Activated T-helper 2 cell treated with anti-CD3 and anti-CD28 coated beads, Interferon-gamma antibody, Interleukin-2, Interleukin-4, amounts not matched to agents 10 μg/mL and 5 μg/mL and 100 μg/mL, durations not matched to agents 14 hours and 24 hours and 36 hours (primary cell): Measurements from ENCODE around the gene SPEM2. TPM values are rescaled to one million over a fixed set of nuclear protein-coding genes. Genes with fewer than 3 reads are reported as not detected.
"Not testable (repeated sequence)": the region's sequence is repeated elsewhere in the genome, so short reads cannot be mapped to it uniquely, and the experiment has no call there.

Source experiments
- DNase-seq: peaks from one replicate; pipeline ENCODE4 v3.0.0; 2021; ENCODE audit warnings: low spot score
- H3K27ac Mint-ChIP-seq: one replicate; pipeline ENCODE4 v1.8.0; 2021; ENCODE audit warnings: mixed read lengths
- H3K27me3 Mint-ChIP-seq: one replicate; pipeline ENCODE4 v1.8.0; 2021; ENCODE audit warnings: low read depth, mixed read lengths
- H3K36me3 Mint-ChIP-seq: one replicate; pipeline ENCODE4 v1.8.0; 2021; ENCODE audit warnings: low read depth, mixed read lengths
- H3K4me1 Mint-ChIP-seq: one replicate; pipeline ENCODE4 v1.8.0; 2021; ENCODE audit warnings: low read depth, mixed read lengths
- H3K4me3 Mint-ChIP-seq: one replicate; pipeline ENCODE4 v1.8.0; 2021; ENCODE audit warnings: low read depth, mild to moderate bottlenecking, moderate library complexity, mixed read lengths
- H3K9me3 Mint-ChIP-seq: one replicate; pipeline ENCODE4 v1.8.0; 2021; ENCODE audit warnings: mixed read lengths
- intact Hi-C: fragments of 100-400 bp; cut with micrococcal nuclease; formaldehyde crosslinking; loops from one replicate; pipeline ENCODE4 v1.15.1; 2023
- total RNA-seq: library from RNA; stranded (reverse); gene quantifications from 2 replicates; pipeline ENCODE4 v1.2.3, GENCODE V29; 2022

The SPEM2 gene
- total RNA-seq, 1 donor from 2014 or later = not detected

DNA sequence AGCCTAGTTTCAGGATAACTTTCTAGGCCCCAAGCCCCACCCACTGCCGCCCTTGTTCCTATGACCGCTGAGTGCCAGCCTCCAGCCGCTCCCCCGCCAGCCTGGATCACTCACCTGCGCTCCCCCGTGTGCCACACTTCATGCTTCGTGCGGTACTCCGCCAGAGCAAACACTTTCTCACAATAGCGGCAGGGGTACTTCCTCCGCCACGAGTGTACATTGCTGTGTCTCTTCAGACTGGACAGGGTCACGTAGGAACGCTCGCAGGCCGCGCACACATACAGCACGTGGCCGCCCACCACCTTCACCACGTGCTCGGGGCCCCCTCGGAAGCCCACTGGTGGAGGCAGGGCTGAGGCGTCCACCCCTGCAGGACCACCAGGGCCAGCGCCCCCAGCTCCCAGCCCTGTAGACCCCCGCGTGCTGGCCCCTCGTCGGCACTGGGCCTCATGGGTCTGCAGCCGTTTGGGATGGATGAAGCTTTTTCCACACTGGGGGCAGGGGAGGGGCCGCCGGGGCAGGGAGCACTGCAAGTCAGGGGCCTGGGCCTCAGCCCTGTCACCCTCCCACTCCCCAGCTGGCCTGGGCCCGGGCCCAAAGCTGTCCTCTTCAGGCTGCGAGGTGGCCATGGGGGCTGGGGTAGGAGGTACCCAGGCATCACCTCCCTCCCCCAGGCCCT lies 40.3 kb downstream of the SPEM2 start:
- DNase-seq = no peak
- intact Hi-C loops = no loop called here
- Mint-ChIP-seq H3K27ac (no peak overlapping the region), H3K27me3 (no peaks in the 10 kb centered on the region), H3K4me1 (no peaks in the 10 kb centered on the region), H3K9me3 (no peaks in the 10 kb centered on the region), H3K4me3 (no peak overlapping the region), H3K36me3 (peaks cover 18% of the 10 kb centered on the region)

GRCh38 chr17:7466318-7466638 lies 40.9 kb downstream of the SPEM2 start:
- Mint-ChIP-seq H3K36me3 (peaks cover 15% of the 10 kb centered on the region), H3K4me3 (no peak overlapping the region), H3K27ac (no peak overlapping the region), H3K9me3 (no peaks in the 10 kb centered on the region), H3K4me1 (no peaks in the 10 kb centered on the region), H3K27me3 (no peaks in the 10 kb centered on the region)
- intact Hi-C loops = no loop called here
- no peak for DNase-seq

GRCh38 chr17:7466639-7467341 lies 41.4 kb downstream of the SPEM2 start:
- peak overlapping the region; percentile 16 for H3K27ac Mint-ChIP-seq
- no peak overlapping the region for H3K4me3 Mint-ChIP-seq
- DNase-seq = no peak
- no peaks in the 10 kb centered on the region for H3K9me3 Mint-ChIP-seq
- no peaks in the 10 kb centered on the region for H3K27me3 Mint-ChIP-seq
- H3K36me3 Mint-ChIP-seq = peaks cover 13% of the 10 kb centered on the region
- peaks cover 5% of the 10 kb centered on the region for H3K4me1 Mint-ChIP-seq
- intact Hi-C loops = no loop called here

- Mint-ChIP-seq H3K9me3 (no peaks in the 10 kb centered on the region), H3K27ac (no peak overlapping the region)
- intact Hi-C loops = no loop called here
Observed at GRCh38 chr17:7467498-7467897, 42.1 kb downstream of the SPEM2 start.

DNA sequence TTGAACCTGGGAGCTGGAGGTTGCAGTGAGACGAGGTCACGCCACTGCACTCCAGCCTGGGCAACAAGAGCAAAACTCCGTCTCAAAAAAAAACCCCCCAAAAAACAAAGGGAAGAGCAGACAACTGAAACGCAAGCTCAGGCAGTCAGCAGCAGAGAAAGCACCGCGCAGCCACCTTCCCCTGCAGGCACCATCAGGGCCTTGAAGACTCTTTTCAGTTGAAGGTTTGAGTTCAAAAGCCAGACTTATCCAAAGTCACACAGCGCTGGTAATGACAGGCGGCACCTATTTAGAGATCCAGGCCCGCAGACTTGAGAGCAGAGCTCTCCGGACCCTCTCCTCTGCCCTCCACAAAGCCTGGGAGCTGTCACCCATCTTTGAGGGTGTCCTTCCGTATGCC lies 42.9 kb downstream of the SPEM2 start:
- no peak overlapping the region for H3K27ac Mint-ChIP-seq
- no peaks in the 10 kb centered on the region for H3K9me3 Mint-ChIP-seq
- DNase-seq = no peak
- H3K4me1 Mint-ChIP-seq = peaks cover 10% of the 10 kb centered on the region
- no peaks in the 10 kb centered on the region for H3K27me3 Mint-ChIP-seq
- H3K36me3 Mint-ChIP-seq = peaks cover 10% of the 10 kb centered on the region
- no peak overlapping the region for H3K4me3 Mint-ChIP-seq
- intact Hi-C loops = no loop called here

More at GRCh38 chr17:7467498-7467897, 42.1 kb downstream of the SPEM2 start:
- Mint-ChIP-seq H3K4me1 (peaks cover 7% of the 10 kb centered on the region), H3K36me3 (peaks cover 13% of the 10 kb centered on the region), H3K4me3 (no peak overlapping the region), H3K27me3 (no peaks in the 10 kb centered on the region)
- no peak for DNase-seq

DNA sequence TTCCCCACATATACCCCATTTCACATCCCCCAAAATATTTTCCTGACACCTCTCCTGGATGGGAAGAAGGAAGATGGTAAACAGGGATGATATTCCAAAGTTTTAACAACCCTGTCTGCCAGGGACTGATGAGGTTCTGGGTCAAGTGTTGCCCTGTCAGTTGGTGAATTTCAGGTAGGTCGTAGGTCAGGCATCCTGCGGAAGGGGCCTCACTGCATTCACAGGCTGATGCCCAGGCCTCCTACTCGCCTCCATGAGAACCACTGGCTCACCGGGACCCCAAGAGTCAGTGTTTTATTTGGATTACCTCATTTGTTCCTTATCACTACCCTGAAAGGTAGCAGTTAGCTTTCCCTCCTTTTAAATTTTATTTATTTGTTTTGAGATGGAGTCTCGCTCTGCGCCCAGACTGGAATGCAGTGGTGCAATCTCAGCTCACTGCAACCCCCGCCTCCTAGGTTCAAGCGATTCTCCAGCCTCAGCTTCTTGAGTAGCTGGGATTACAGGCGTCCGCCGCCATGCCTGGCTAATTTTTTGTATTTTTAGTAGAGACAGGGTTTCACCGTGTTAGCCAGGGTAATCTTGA lies 43.5 kb downstream of the SPEM2 start:
- Mint-ChIP-seq H3K9me3 (no peaks in the 10 kb centered on the region), H3K27me3 (no peaks in the 10 kb centered on the region), H3K4me1 (peaks cover 10% of the 10 kb centered on the region), H3K36me3 (peaks cover 10% of the 10 kb centered on the region), H3K4me3 (no peak overlapping the region), H3K27ac (no peak overlapping the region)
- DNase-seq = no peak
- intact Hi-C loops = no loop called here

- DNase-seq, H3K4me1 Mint-ChIP-seq, H3K27ac Mint-ChIP-seq, H3K27me3 Mint-ChIP-seq, H3K4me3 Mint-ChIP-seq, intact Hi-C loops, H3K9me3 Mint-ChIP-seq, H3K36me3 Mint-ChIP-seq: not testable (repeated sequence)
Observed at GRCh38 chr17:7469843-7470242, 44.4 kb downstream of the SPEM2 start.

DNA sequence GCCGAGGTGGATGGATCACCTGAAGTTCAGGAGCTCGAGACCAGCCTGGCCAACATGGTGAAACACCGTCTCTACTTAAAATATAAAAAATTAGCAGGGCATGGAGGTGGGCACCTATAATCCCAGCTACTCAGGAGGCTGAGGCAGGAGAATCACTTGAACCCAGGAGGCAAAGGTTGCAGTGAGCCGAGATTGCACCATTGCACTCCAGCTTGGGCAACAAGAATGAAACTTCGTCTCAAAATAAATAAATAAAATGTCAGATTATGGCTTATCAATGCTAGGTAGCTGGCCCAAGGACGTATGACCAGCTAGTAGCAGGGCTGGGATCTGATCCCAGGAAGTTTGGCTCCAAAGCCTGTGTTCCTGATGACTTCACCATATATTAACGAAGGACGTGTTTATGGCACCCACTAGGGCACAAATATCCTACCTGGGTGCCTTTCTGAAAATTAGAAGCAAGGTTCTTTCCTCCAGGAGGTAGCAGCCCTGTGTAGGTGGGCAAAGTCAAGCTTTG lies 45.1 kb downstream of the SPEM2 start:
- H3K4me3 Mint-ChIP-seq, H3K27ac Mint-ChIP-seq, H3K4me1 Mint-ChIP-seq, H3K27me3 Mint-ChIP-seq, DNase-seq, H3K36me3 Mint-ChIP-seq, H3K9me3 Mint-ChIP-seq, intact Hi-C loops: not testable (repeated sequence)

GRCh38 chr17:7471729-7472128 lies 46.3 kb downstream of the SPEM2 start:
- Mint-ChIP-seq H3K27me3 (no peaks in the 10 kb centered on the region), H3K4me1 (peaks cover 19% of the 10 kb centered on the region), H3K9me3 (no peaks in the 10 kb centered on the region), H3K27ac (peak overlapping the region; percentile 18), H3K4me3 (no peak overlapping the region), H3K36me3 (peaks cover 3% of the 10 kb centered on the region)
- intact Hi-C loops = no loop called here
- DNase-seq = no peak

DNA sequence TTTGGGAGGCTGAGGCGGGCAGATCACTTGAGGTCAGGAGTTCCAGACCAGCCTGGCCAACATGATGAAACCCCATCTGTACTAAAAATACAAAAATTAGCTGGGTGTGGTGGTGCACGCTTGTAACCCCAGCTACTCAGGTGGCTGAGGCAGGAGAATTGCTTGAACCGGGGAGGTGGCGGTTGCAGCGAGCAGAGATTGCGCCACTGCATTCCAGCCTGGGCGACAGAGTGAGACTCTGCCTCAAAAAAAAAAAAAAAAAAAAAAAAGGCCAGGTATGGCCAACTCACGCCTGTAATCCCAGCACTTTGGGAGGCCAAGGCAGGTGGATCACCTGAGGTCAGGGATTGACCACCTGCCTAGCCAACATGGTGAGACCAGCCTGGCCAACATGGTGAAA lies 49.4 kb downstream of the SPEM2 start:
- H3K36me3 Mint-ChIP-seq, DNase-seq, intact Hi-C loops, H3K9me3 Mint-ChIP-seq, H3K4me3 Mint-ChIP-seq, H3K27me3 Mint-ChIP-seq, H3K27ac Mint-ChIP-seq: not testable (repeated sequence)
- peaks cover 37% of the 10 kb centered on the region for H3K4me1 Mint-ChIP-seq

GRCh38 chr17:7475764-7476422 lies 50.5 kb downstream of the SPEM2 start:
- Mint-ChIP-seq H3K27ac (no peak overlapping the region), H3K36me3 (peaks cover 4% of the 10 kb centered on the region), H3K9me3 (no peaks in the 10 kb centered on the region), H3K27me3 (no peaks in the 10 kb centered on the region), H3K4me1 (peaks cover 43% of the 10 kb centered on the region), H3K4me3 (no peak overlapping the region)
- intact Hi-C loops = no loop called here
- no peak for DNase-seq

DNA sequence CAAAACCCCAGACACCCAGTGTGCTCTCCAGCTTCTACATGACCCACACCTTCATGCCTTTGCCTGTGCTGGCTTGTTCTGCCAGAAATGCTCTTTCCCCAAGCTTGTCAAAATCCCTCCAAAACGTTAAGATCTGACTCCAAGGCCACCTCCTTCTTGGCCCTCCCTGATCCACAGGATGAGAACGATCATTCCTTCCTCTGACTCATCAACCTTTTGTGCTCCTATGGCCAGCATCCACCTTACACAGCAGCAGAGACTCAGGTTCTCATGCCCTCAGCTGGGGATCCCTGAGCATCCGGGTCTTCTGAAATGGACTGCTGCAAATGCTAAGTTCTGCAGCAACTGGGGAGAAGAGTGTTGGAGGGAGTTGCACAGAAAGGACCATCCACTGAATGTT lies 51.1 kb downstream of the SPEM2 start:
- no peaks in the 10 kb centered on the region for H3K9me3 Mint-ChIP-seq
- H3K27me3 Mint-ChIP-seq = no peaks in the 10 kb centered on the region
- peak overlapping the region; percentile 54 for H3K27ac Mint-ChIP-seq
- intact Hi-C loops = no loop called here
- H3K4me1 Mint-ChIP-seq = peaks cover 42% of the 10 kb centered on the region
- no peak for DNase-seq
- H3K4me3 Mint-ChIP-seq = no peak overlapping the region
- H3K36me3 Mint-ChIP-seq = peaks cover 4% of the 10 kb centered on the region

DNA sequence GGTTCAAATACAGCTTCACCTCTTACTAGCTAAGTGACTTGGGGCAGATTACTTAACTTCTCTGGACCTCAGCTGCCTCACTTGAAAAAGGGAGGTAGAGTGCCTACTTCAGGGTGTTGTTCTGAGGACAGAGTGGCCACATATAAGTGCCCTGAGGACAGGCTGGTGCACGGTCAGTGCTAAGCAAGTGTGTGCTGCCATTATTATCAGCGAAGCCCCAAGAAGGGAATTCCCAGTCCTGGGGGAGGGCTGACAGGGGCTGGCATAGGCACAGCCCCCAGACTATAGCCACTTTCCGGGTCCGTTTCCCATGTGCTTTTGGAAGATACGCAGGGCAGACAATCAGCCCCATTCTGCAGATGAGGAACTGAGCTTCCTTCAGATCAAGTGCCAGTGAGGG lies 51.5 kb downstream of the SPEM2 start:
- no peak for DNase-seq
- Mint-ChIP-seq H3K4me3 (peak overlapping the region; percentile 6), H3K27ac (no peak overlapping the region), H3K4me1 (peaks cover 37% of the 10 kb centered on the region), H3K27me3 (no peaks in the 10 kb centered on the region), H3K36me3 (peaks cover 4% of the 10 kb centered on the region), H3K9me3 (no peaks in the 10 kb centered on the region)
- intact Hi-C loops = no loop called here
